ENCODE results near the gene SMIM9. TPM values are rescaled to one million over a fixed set of nuclear protein-coding genes. Genes with fewer than 3 reads are reported as not detected.
"Not testable (repeated sequence)": the region's sequence is repeated elsewhere in the genome, so short reads cannot be mapped to it uniquely, and the experiment has no call there.

SMIM9 gene
- total RNA-seq, 4 donors from 2014 or later = not detected

GRCh38 chrX:154818916-154819770 lies 15.3 kb downstream of the SMIM9 start:
- Histone ChIP-seq H3K36me3 (no peaks in the 10 kb centered on the region), H3K4me3 (no peak overlapping the region), H3K9me3 (no peaks in the 10 kb centered on the region), H3K27me3 (no peaks in the 10 kb centered on the region), H3K4me1 (no peaks in the 10 kb centered on the region), H3K27ac (peak overlapping the region in 1 of 4 donors; percentile 42)
- DNase-seq = no peak
- TF ChIP-seq CTCF (IDR thresholded peaks at IDR 0.05) = no peak
- no peak for TF ChIP-seq POLR2A (IDR thresholded peaks at IDR 0.05)

GRCh38 chrX:154817048-154817618 lies 17.3 kb downstream of the SMIM9 start:
- H3K4me1 ChIP-seq, H3K4me3 ChIP-seq, H3K27ac ChIP-seq, H3K27me3 ChIP-seq, H3K36me3 ChIP-seq, DNase-seq, H3K9me3 ChIP-seq: not testable (repeated sequence)

- not testable (repeated sequence) for H3K27ac ChIP-seq, H3K36me3 ChIP-seq, H3K27me3 ChIP-seq, H3K4me1 ChIP-seq, H3K4me3 ChIP-seq, DNase-seq, H3K9me3 ChIP-seq
These were observed 18.1 kb downstream of the SMIM9 start for GRCh38 chrX:154816326-154816898.

- Histone ChIP-seq H3K36me3 (no peaks in the 10 kb centered on the region), H3K4me1 (no peaks in the 10 kb centered on the region), H3K27ac (no peak overlapping the region), H3K27me3 (no peaks in the 10 kb centered on the region), H3K9me3 (no peaks in the 10 kb centered on the region), H3K4me3 (no peak overlapping the region)
- TF ChIP-seq CTCF (IDR thresholded peaks at IDR 0.05) (no peak), POLR2A (IDR thresholded peaks at IDR 0.05) (no peak)
- no peak for DNase-seq
These were observed 19.1 kb downstream of the SMIM9 start for GRCh38 chrX:154815274-154815818.

- Histone ChIP-seq H3K27me3 (no peaks in the 10 kb centered on the region), H3K4me3 (no peak overlapping the region), H3K36me3 (no peaks in the 10 kb centered on the region), H3K9me3 (no peaks in the 10 kb centered on the region), H3K4me1 (no peaks in the 10 kb centered on the region), H3K27ac (no peak overlapping the region)
- TF ChIP-seq CTCF (IDR thresholded peaks at IDR 0.05) = no peak
- TF ChIP-seq POLR2A (IDR thresholded peaks at IDR 0.05) = no peak
- no peak for DNase-seq
These were observed 20.7 kb downstream of the SMIM9 start for GRCh38 chrX:154813801-154814200.

- Histone ChIP-seq H3K36me3 (no peaks in the 10 kb centered on the region), H3K4me3 (no peak overlapping the region), H3K4me1 (no peaks in the 10 kb centered on the region), H3K27me3 (no peaks in the 10 kb centered on the region), H3K9me3 (no peaks in the 10 kb centered on the region), H3K27ac (no peak overlapping the region)
- no peak for DNase-seq
- no peak for TF ChIP-seq CTCF (IDR thresholded peaks at IDR 0.05)
- no peak for TF ChIP-seq POLR2A (IDR thresholded peaks at IDR 0.05)
These were observed 21.9 kb downstream of the SMIM9 start for GRCh38 chrX:154812341-154813101.
